ENCODE results near the gene C20orf173.

C20orf173 gene

GRCh38 chr20:35506179-35506578, 23.3 kb downstream of the C20orf173 start:
- no peak for DNase-seq (ENCODE audit: low spot score)

GRCh38 chr20:35504751-35505150, 24.7 kb downstream of the C20orf173 start:
- no peak for DNase-seq (ENCODE audit: low spot score)

GRCh38 chr20:35503841-35504561, 25.5 kb downstream of the C20orf173 start:
- no peak for DNase-seq (ENCODE audit: low spot score)

- DNase-seq (ENCODE audit: low spot score), result no peak
Observed at GRCh38 chr20:35503281-35503680, 26.2 kb downstream of the C20orf173 start.

GRCh38 chr20:35502352-35502751, 27.1 kb downstream of the C20orf173 start:
- DNase-seq (ENCODE audit: low spot score), result no peak

GRCh38 chr20:35499271-35499670, 30.2 kb downstream of the C20orf173 start:
- no peak for DNase-seq (ENCODE audit: low spot score)

GRCh38 chr20:35497780-35498189, 31.7 kb downstream of the C20orf173 start:
- DNase-seq (ENCODE audit: low spot score), result no peak

GRCh38 chr20:35497320-35497719, 32.1 kb downstream of the C20orf173 start:
- no peak for DNase-seq (ENCODE audit: low spot score)

- no peak for DNase-seq (ENCODE audit: low spot score)
Observed at GRCh38 chr20:35496481-35496880, 33.0 kb downstream of the C20orf173 start.

GRCh38 chr20:35492352-35492751, 37.1 kb downstream of the C20orf173 start:
- DNase-seq (ENCODE audit: low spot score), result no peak

- DNase-seq (ENCODE audit: low spot score), result no peak
Observed at GRCh38 chr20:35491823-35492222, 37.6 kb downstream of the C20orf173 start.

- no peak for DNase-seq (ENCODE audit: low spot score)
Observed at GRCh38 chr20:35490736-35491181, 38.7 kb downstream of the C20orf173 start.

GRCh38 chr20:35489717-35490116, 39.7 kb downstream of the C20orf173 start:
- no peak for DNase-seq (ENCODE audit: low spot score)

- no peak for DNase-seq (ENCODE audit: low spot score)
Observed at GRCh38 chr20:35487479-35487878, 42.0 kb downstream of the C20orf173 start.

GRCh38 chr20:35479798-35480197, 49.7 kb downstream of the C20orf173 start:
- DNase-seq (ENCODE audit: low spot score), result no peak

- no peak for DNase-seq (ENCODE audit: low spot score)
Observed at GRCh38 chr20:35478804-35479472, 50.5 kb downstream of the C20orf173 start.

Data from hepatic stellate cell (primary cell).